HG02973 (cell line): ENCODE measurements around the gene GRID1.

Source experiments
- ATAC-seq: cut with Tn5 transposase; IDR thresholded peaks from one replicate; pipeline ENCODE4 v1.9.1; 2021; ENCODE audit warnings: moderate library complexity; ENCODE audit not compliant: unreplicated experiment

Gene GRID1

GRCh38 chr10:85921789-85922188, 444.8 kb downstream of the GRID1 start:
- no peak for ATAC-seq

GRCh38 chr10:85920311-85920710, 446.3 kb downstream of the GRID1 start:
- no peak for ATAC-seq

- no peak for ATAC-seq
These were observed 447.0 kb downstream of the GRID1 start for GRCh38 chr10:85919491-85920021.

GRCh38 chr10:85918371-85918770, 448.2 kb downstream of the GRID1 start:
- ATAC-seq, result no peak

GRCh38 chr10:85917601-85918000, 449.0 kb downstream of the GRID1 start:
- no peak for ATAC-seq

- ATAC-seq, result no peak
These were observed 449.5 kb downstream of the GRID1 start for GRCh38 chr10:85916994-85917573.

- ATAC-seq, result no peak
These were observed 450.3 kb downstream of the GRID1 start for GRCh38 chr10:85916286-85916685.

- no peak for ATAC-seq
These were observed 451.2 kb downstream of the GRID1 start for GRCh38 chr10:85915245-85915846.

- ATAC-seq, result no peak
These were observed 451.9 kb downstream of the GRID1 start for GRCh38 chr10:85914720-85915119.

- ATAC-seq, result no peak
These were observed 458.1 kb downstream of the GRID1 start for GRCh38 chr10:85908462-85908861.

GRCh38 chr10:85902051-85902450, 464.5 kb downstream of the GRID1 start:
- ATAC-seq, result no peak

- ATAC-seq, result no peak
These were observed 465.0 kb downstream of the GRID1 start for GRCh38 chr10:85901599-85901998.

- ATAC-seq, result no peak
These were observed 466.1 kb downstream of the GRID1 start for GRCh38 chr10:85900487-85900886.

GRCh38 chr10:85900061-85900460, 466.5 kb downstream of the GRID1 start:
- ATAC-seq, result no peak

GRCh38 chr10:85891472-85891871, 475.1 kb downstream of the GRID1 start:
- no peak for ATAC-seq

GRCh38 chr10:85888559-85888958, 478.0 kb downstream of the GRID1 start:
- no peak for ATAC-seq

- ATAC-seq, result no peak
These were observed 478.6 kb downstream of the GRID1 start for GRCh38 chr10:85888004-85888403.

GRCh38 chr10:85874208-85874607, 492.4 kb downstream of the GRID1 start:
- no peak for ATAC-seq

GRCh38 chr10:85873063-85873462, 493.5 kb downstream of the GRID1 start:
- no peak for ATAC-seq

GRCh38 chr10:85868627-85869499, 497.7 kb downstream of the GRID1 start:
- no peak for ATAC-seq

- no peak for ATAC-seq
These were observed 501.6 kb downstream of the GRID1 start for GRCh38 chr10:85864868-85865526.
